Activated naive CD8-positive, alpha-beta T cell treated with anti-CD3 and anti-CD28 coated beads, Interleukin-2, amount 10 ng/mL, durations not matched to agents 7 days and 5 days (primary cell): Measurements from ENCODE around the gene ARHGAP22. TPM values are rescaled to one million over a fixed set of nuclear protein-coding genes. Genes with fewer than 3 reads are reported as not detected.
A peak's percentile ranks its signal among the peaks of the same experiment; 100 is the strongest.
"Not testable (repeated sequence)": the region's sequence is repeated elsewhere in the genome, so short reads cannot be mapped to it uniquely, and the experiment has no call there.

Source experiments
- ATAC-seq: fragments of 150-1000 bp; cut with Tn5 transposase; one replicate; pipeline ENCODE4 v1.10.0; 2021; ENCODE audit warnings: low read depth, moderate library complexity
- POLR2A ChIA-PET: fragments of 350-600 bp; sonication (Branson Sonifier 250); formaldehyde crosslinking; loops from one replicate; lab custom pipeline; 2021; ENCODE audit warnings: antibody characterized with exemption; lab: Charles Lee
- DNase-seq: peaks from one replicate; pipeline ENCODE4 v3.0.0; 2021
- H3K27ac Mint-ChIP-seq: one replicate; pipeline ENCODE4 v1.8.0; 2022; ENCODE audit warnings: mild to moderate bottlenecking, mixed read lengths
- H3K27me3 Mint-ChIP-seq: one replicate; pipeline ENCODE4 v1.8.0; 2022; ENCODE audit warnings: mild to moderate bottlenecking, moderate library complexity, mixed read lengths
- H3K36me3 Mint-ChIP-seq: one replicate; pipeline ENCODE4 v1.8.0; 2021; ENCODE audit warnings: mild to moderate bottlenecking, mixed read lengths
- H3K4me1 Mint-ChIP-seq: one replicate; pipeline ENCODE4 v1.8.0; 2021; ENCODE audit warnings: mixed read lengths
- H3K4me3 Mint-ChIP-seq: one replicate; pipeline ENCODE4 v1.8.0; 2022; ENCODE audit warnings: mild to moderate bottlenecking, moderate library complexity, mixed read lengths
- H3K9me3 Mint-ChIP-seq: one replicate; pipeline ENCODE4 v1.8.0; 2021; ENCODE audit warnings: mixed read lengths
- total RNA-seq, 2 experiments: library from RNA; stranded (reverse); gene quantifications; one replicate each; pipeline ENCODE4 v1.2.3, GENCODE V29; 2021

ARHGAP22 gene
- under 1 TPM; 0.26 to 0.30 TPM for total RNA-seq

GRCh38 chr10:48604991-48605508, at the start of gene ARHGAP22:
ARHGAP22 (minus strand) TSS chr10:48605073; CDS start chr10:48604796, 277 bp downstream.
- Mint-ChIP-seq H3K9me3 (no peaks in the 10 kb centered on the region), H3K4me1 (peaks cover 3% of the 10 kb centered on the region), H3K4me3 (peak within 1 kb of the TSS; percentile 12), H3K27me3 (peaks cover 32% of the 10 kb centered on the region), H3K27ac (no peak within 1 kb of the TSS), H3K36me3 (no peaks in the 10 kb centered on the region)
- POLR2A ChIA-PET = no interaction called here
- ATAC-seq = no peak
- no peak for DNase-seq

GRCh38 chr10:48653944-48654698, 49.2 kb upstream of the ARHGAP22 start:
- peaks cover 18% of the 10 kb centered on the region for H3K4me1 Mint-ChIP-seq
- no peaks in the 10 kb centered on the region for H3K9me3 Mint-ChIP-seq
- POLR2A ChIA-PET = no interaction called here
- H3K27me3 Mint-ChIP-seq = peaks cover 47% of the 10 kb centered on the region
- no peak for ATAC-seq
- no peak for DNase-seq
- H3K36me3 Mint-ChIP-seq = no peaks in the 10 kb centered on the region
- H3K4me3 Mint-ChIP-seq = no peak overlapping the region
- H3K27ac Mint-ChIP-seq = no peak overlapping the region

GRCh38 chr10:48653347-48653746, 48.5 kb upstream of the ARHGAP22 start:
- Mint-ChIP-seq H3K4me1 (peaks cover 17% of the 10 kb centered on the region), H3K27me3 (peaks cover 49% of the 10 kb centered on the region), H3K4me3 (no peak overlapping the region), H3K9me3 (no peaks in the 10 kb centered on the region), H3K27ac (no peak overlapping the region), H3K36me3 (no peaks in the 10 kb centered on the region)
- POLR2A ChIA-PET = no interaction called here
- no peak for ATAC-seq
- DNase-seq = no peak

GRCh38 chr10:48652344-48652743, 47.5 kb upstream of the ARHGAP22 start:
- H3K9me3 Mint-ChIP-seq = no peaks in the 10 kb centered on the region
- no peak for DNase-seq
- no peak overlapping the region for H3K27ac Mint-ChIP-seq
- ATAC-seq = no peak
- H3K4me3 Mint-ChIP-seq = no peak overlapping the region
- H3K27me3 Mint-ChIP-seq = peaks cover 43% of the 10 kb centered on the region
- POLR2A ChIA-PET = no interaction called here
- no peaks in the 10 kb centered on the region for H3K36me3 Mint-ChIP-seq
- peaks cover 17% of the 10 kb centered on the region for H3K4me1 Mint-ChIP-seq

- Mint-ChIP-seq H3K4me1 (peaks cover 17% of the 10 kb centered on the region), H3K4me3 (no peak overlapping the region), H3K9me3 (no peaks in the 10 kb centered on the region), H3K27me3 (peaks cover 46% of the 10 kb centered on the region), H3K27ac (no peak overlapping the region), H3K36me3 (no peaks in the 10 kb centered on the region)
- POLR2A ChIA-PET = no interaction called here
- ATAC-seq = no peak
- DNase-seq = no peak
Observed at GRCh38 chr10:48651839-48652238, 47.0 kb upstream of the ARHGAP22 start.

GRCh38 chr10:48651293-48651692, 46.4 kb upstream of the ARHGAP22 start:
- POLR2A ChIA-PET = no interaction called here
- ATAC-seq (no peak), DNase-seq (no peak)
- Mint-ChIP-seq H3K4me3 (no peak overlapping the region), H3K4me1 (peaks cover 12% of the 10 kb centered on the region), H3K36me3 (no peaks in the 10 kb centered on the region), H3K27ac (no peak overlapping the region), H3K9me3 (no peaks in the 10 kb centered on the region), H3K27me3 (peaks cover 52% of the 10 kb centered on the region)

GRCh38 chr10:48649349-48649944, 44.6 kb upstream of the ARHGAP22 start:
- POLR2A ChIA-PET = no interaction called here
- Mint-ChIP-seq H3K27ac (no peak overlapping the region), H3K36me3 (no peaks in the 10 kb centered on the region), H3K27me3 (peaks cover 59% of the 10 kb centered on the region), H3K4me3 (no peak overlapping the region), H3K9me3 (no peaks in the 10 kb centered on the region), H3K4me1 (peaks cover 12% of the 10 kb centered on the region)
- ATAC-seq = no peak
- DNase-seq = no peak

- ATAC-seq = no peak
- Mint-ChIP-seq H3K27me3 (peaks cover 59% of the 10 kb centered on the region), H3K9me3 (peaks cover under 1% of the 10 kb centered on the region), H3K27ac (no peak overlapping the region), H3K4me1 (peaks cover 12% of the 10 kb centered on the region), H3K36me3 (no peaks in the 10 kb centered on the region), H3K4me3 (no peak overlapping the region)
- POLR2A ChIA-PET = no interaction called here
- no peak for DNase-seq
Observed at GRCh38 chr10:48648172-48648942, 43.5 kb upstream of the ARHGAP22 start.

GRCh38 chr10:48647073-48647472, 42.2 kb upstream of the ARHGAP22 start:
- peaks cover 47% of the 10 kb centered on the region for H3K27me3 Mint-ChIP-seq
- POLR2A ChIA-PET, DNase-seq, H3K4me3 Mint-ChIP-seq, H3K27ac Mint-ChIP-seq, H3K36me3 Mint-ChIP-seq, ATAC-seq, H3K4me1 Mint-ChIP-seq, H3K9me3 Mint-ChIP-seq: not testable (repeated sequence)

GRCh38 chr10:48645600-48645999, 40.7 kb upstream of the ARHGAP22 start:
- ATAC-seq = no peak
- H3K9me3 Mint-ChIP-seq = peaks cover 8% of the 10 kb centered on the region
- DNase-seq = no peak
- H3K4me1 Mint-ChIP-seq = peaks cover 4% of the 10 kb centered on the region
- peaks cover 41% of the 10 kb centered on the region for H3K27me3 Mint-ChIP-seq
- POLR2A ChIA-PET = no interaction called here
- H3K36me3 Mint-ChIP-seq = no peaks in the 10 kb centered on the region
- no peak overlapping the region for H3K27ac Mint-ChIP-seq
- H3K4me3 Mint-ChIP-seq = no peak overlapping the region

- H3K27ac Mint-ChIP-seq, POLR2A ChIA-PET, ATAC-seq, DNase-seq, H3K4me3 Mint-ChIP-seq, H3K36me3 Mint-ChIP-seq, H3K4me1 Mint-ChIP-seq: not testable (repeated sequence)
- Mint-ChIP-seq H3K27me3 (peaks cover 44% of the 10 kb centered on the region), H3K9me3 (peaks cover 15% of the 10 kb centered on the region)
Observed at GRCh38 chr10:48641099-48641690, 36.3 kb upstream of the ARHGAP22 start.

- Mint-ChIP-seq H3K36me3 (no peaks in the 10 kb centered on the region), H3K4me1 (peaks cover 2% of the 10 kb centered on the region), H3K27ac (no peak overlapping the region), H3K4me3 (no peak overlapping the region), H3K27me3 (peaks cover 41% of the 10 kb centered on the region), H3K9me3 (peaks cover 15% of the 10 kb centered on the region)
- POLR2A ChIA-PET = no interaction called here
- no peak for DNase-seq
- ATAC-seq = no peak
Observed at GRCh38 chr10:48640326-48640725, 35.5 kb upstream of the ARHGAP22 start.

- ATAC-seq = no peak
- Mint-ChIP-seq H3K9me3 (peaks cover 15% of the 10 kb centered on the region), H3K4me1 (peaks cover 5% of the 10 kb centered on the region), H3K27ac (no peak overlapping the region), H3K27me3 (peaks cover 40% of the 10 kb centered on the region), H3K4me3 (no peak overlapping the region), H3K36me3 (no peaks in the 10 kb centered on the region)
- no peak for DNase-seq
- POLR2A ChIA-PET = no interaction called here
Observed at GRCh38 chr10:48639632-48640031, 34.8 kb upstream of the ARHGAP22 start.
